RWPE1 (cell line): ENCODE data around the gene DBX1.
"Not testable (repeated sequence)": the region's sequence is repeated elsewhere in the genome, so short reads cannot be mapped to it uniquely, and the experiment has no call there.

ENCODE experiments used
- CTCF ChIA-PET: fragments of 350-600 bp; sonication (Branson Sonifier 250); formaldehyde crosslinking; extraction: SDS; loops from one replicate; lab custom pipeline; 2021; lab: Yijun Ruan, JAX
- POLR2A ChIA-PET: fragments of 400-600 bp; formaldehyde crosslinking; extraction: SDS; loops from one replicate; lab custom pipeline; 2020; ENCODE audit warnings: antibody characterized with exemption; ENCODE audit not compliant: low non-redundant PET; lab: Yijun Ruan, JAX
- DNase-seq: peaks from one replicate; pipeline ENCODE4 v3.0.0; 2012; ENCODE audit warnings: low spot score
- H3K27ac ChIP-seq: fragments of 450-650 bp; 2 replicates; pipeline ENCODE4 v1.5.1; 2017
- CTCF ChIP-seq: fragments of 450-650 bp; conservative IDR thresholded peaks from 2 replicates; pipeline ENCODE4 v1.5.1; 2017; ENCODE audit warnings: low read depth, mild to moderate bottlenecking

Gene DBX1

GRCh38 chr11:20201231-20201630, 41.0 kb upstream of the DBX1 start:
- no peak overlapping the region for H3K27ac ChIP-seq
- DNase-seq = no peak
- ChIA-PET POLR2A (no interaction called here), CTCF (interaction anchor here (0.6 kb wide), 1 partner anchor 386 kb away, joined by 3 read pairs; no protein-coding TSS in a partner anchor)
- TF ChIP-seq CTCF = no peak

- H3K27ac ChIP-seq, DNase-seq, CTCF ChIA-PET, POLR2A ChIA-PET: not testable (repeated sequence)
These were observed 40.2 kb upstream of the DBX1 start for GRCh38 chr11:20200331-20200955.

- TF ChIP-seq CTCF = no peak
- no peak overlapping the region for H3K27ac ChIP-seq
- POLR2A ChIA-PET = no interaction called here
- no peak for DNase-seq
- CTCF ChIA-PET = no interaction called here
These were observed 37.6 kb upstream of the DBX1 start for GRCh38 chr11:20197881-20198280.

- H3K27ac ChIP-seq = no peak overlapping the region
These were observed 34.2 kb upstream of the DBX1 start for GRCh38 chr11:20194470-20194869.

GRCh38 chr11:20193307-20193706, 33.0 kb upstream of the DBX1 start:
- TF ChIP-seq CTCF = no peak
- H3K27ac ChIP-seq = no peak overlapping the region
- CTCF ChIA-PET = no interaction called here
- DNase-seq = no peak
- POLR2A ChIA-PET = no interaction called here

More at GRCh38 chr11:20194470-20194869, 34.2 kb upstream of the DBX1 start:
- no peak for DNase-seq
- CTCF ChIA-PET = interaction anchor here (0.6 kb wide), 1 partner anchor 261 kb away, joined by 3 read pairs; no protein-coding TSS in a partner anchor
- POLR2A ChIA-PET = no interaction called here
- no peak for TF ChIP-seq CTCF

- H3K27ac ChIP-seq = no peak overlapping the region
- ChIA-PET CTCF (no interaction called here), POLR2A (no interaction called here)
- no peak for TF ChIP-seq CTCF
- no peak for DNase-seq
These were observed 32.4 kb upstream of the DBX1 start for GRCh38 chr11:20192641-20193040.

GRCh38 chr11:20192151-20192550, 31.9 kb upstream of the DBX1 start:
- no peak overlapping the region for H3K27ac ChIP-seq
- no peak for TF ChIP-seq CTCF
- DNase-seq = no peak
- POLR2A ChIA-PET = no interaction called here
- CTCF ChIA-PET = no interaction called here
